HG03439 (cell line): ENCODE measurements around the gene SECTM1.
"Not testable (repeated sequence)": the region's sequence is repeated elsewhere in the genome, so short reads cannot be mapped to it uniquely, and the experiment has no call there.

Experiments
- ATAC-seq: cut with Tn5 transposase; IDR thresholded peaks from one replicate; pipeline ENCODE4 v1.9.1; 2021; ENCODE audit warnings: mild to moderate bottlenecking, moderate library complexity; ENCODE audit not compliant: unreplicated experiment

Gene SECTM1

GRCh38 chr17:82348866-82349265, 15.3 kb upstream of the SECTM1 start:
- no peak for ATAC-seq

GRCh38 chr17:82348434-82348833, 14.9 kb upstream of the SECTM1 start:
- no peak for ATAC-seq

- not testable (repeated sequence) for ATAC-seq
Observed at GRCh38 chr17:82347994-82348393, 14.4 kb upstream of the SECTM1 start.

GRCh38 chr17:82346342-82347300, 13.1 kb upstream of the SECTM1 start:
- ATAC-seq = no peak

- ATAC-seq = no peak
Observed at GRCh38 chr17:82345151-82345976, 11.8 kb upstream of the SECTM1 start.

GRCh38 chr17:82344175-82344907, 10.8 kb upstream of the SECTM1 start:
- no peak for ATAC-seq

GRCh38 chr17:82343560-82343959, 10.0 kb upstream of the SECTM1 start:
- ATAC-seq = no peak

- ATAC-seq = no peak
Observed at GRCh38 chr17:82342361-82343079, 9.0 kb upstream of the SECTM1 start.

- no peak for ATAC-seq
Observed at GRCh38 chr17:82339634-82340580, 6.3 kb upstream of the SECTM1 start.

GRCh38 chr17:82338858-82339633, 5.5 kb upstream of the SECTM1 start:
- no peak for ATAC-seq

- no peak for ATAC-seq
Observed at GRCh38 chr17:82334622-82335394, 1.2 kb upstream of the SECTM1 start.

- ATAC-seq = no peak
Observed at GRCh38 chr17:82334204-82334621, 647 bp upstream of the SECTM1 start.

GRCh38 chr17:82332669-82333278, 792 bp downstream of the SECTM1 start:
- no peak for ATAC-seq

GRCh38 chr17:82331345-82331939, 2.1 kb downstream of the SECTM1 start:
- no peak for ATAC-seq

- no peak for ATAC-seq
Observed at GRCh38 chr17:82330322-82331239, 3.0 kb downstream of the SECTM1 start.
